H1 (cell line): ENCODE data around the gene AMOTL2. TPM values are rescaled to one million over a fixed set of nuclear protein-coding genes. Genes with fewer than 3 reads are reported as not detected.

ENCODE experiments used
- CTCF ChIA-PET: fragments of 300-600 bp; sonication (Branson Sonifier 250); formaldehyde crosslinking; loops from one replicate; lab custom pipeline; 2021; ENCODE audit not compliant: partially characterized antibody; lab: Charles Lee
- POLR2A ChIA-PET: fragments of 300-600 bp; sonication (Branson Sonifier 250); formaldehyde crosslinking; loops from one replicate; lab custom pipeline; 2021; ENCODE audit warnings: inconsistent platforms; ENCODE audit not compliant: partially characterized antibody; lab: Charles Lee
- DNase-seq, 2 experiments: peaks; one replicate each; pipeline versions ENCODE4 v3.0.0 to v3.0.0-alpha.2; 2010 to 2022; ENCODE audit warnings: low spot score in 2 of 2, low read depth in 1 of 2, mixed read lengths in 1 of 2
- FAIRE-seq: peaks from 2 replicates; lab custom pipeline; 2011; peaks lifted over from hg19 to GRCh38; lab: Jason Lieb, UNC
- H2AFZ ChIP-seq: 2 replicates; pipeline ENCODE4 v1.8.1; 2012; ENCODE audit warnings: low read length, inconsistent platforms
- H2AK5ac ChIP-seq: 2 replicates; pipeline ENCODE4 v1.6.1; 2013; ENCODE audit warnings: low read depth, low read length
- H2BK120ac ChIP-seq: replicated peaks from 2 replicates; pipeline ENCODE3; 2013; ENCODE audit warnings: low read depth, low read length, inconsistent platforms
- H2BK12ac ChIP-seq: 2 replicates; pipeline ENCODE4 v1.6.1; 2013; ENCODE audit warnings: low read depth, low read length
- H2BK15ac ChIP-seq: 2 replicates; pipeline ENCODE4 v1.6.1; 2013; ENCODE audit warnings: low read length
- H2BK20ac ChIP-seq: 2 replicates; pipeline ENCODE4 v1.6.1; 2013; ENCODE audit warnings: low read length
- H2BK5ac ChIP-seq: 2 replicates; pipeline ENCODE4 v1.6.1; 2013; ENCODE audit warnings: low read depth, low read length
- H3K14ac ChIP-seq: 2 replicates; pipeline ENCODE4 v1.6.1; 2013; ENCODE audit warnings: inconsistent platforms; ENCODE audit not compliant: insufficient read length
- H3K18ac ChIP-seq: 2 replicates; pipeline ENCODE4 v1.6.1; 2013; ENCODE audit warnings: low read length; ENCODE audit errors: extremely low read depth
- H3K23ac ChIP-seq: 2 replicates; pipeline ENCODE4 v1.6.1; 2013; ENCODE audit warnings: inconsistent platforms; ENCODE audit not compliant: insufficient read length
- H3K23me2 ChIP-seq: 2 replicates; pipeline ENCODE4 v1.6.1; 2013; ENCODE audit warnings: low read depth, low read length
- H3K27ac ChIP-seq: 2 replicates; pipeline ENCODE4 v1.6.1; 2011; ENCODE audit warnings: low read depth, low read length, inconsistent platforms
- H3K27me3 ChIP-seq, 4 experiments: replicated peaks in 1 of 4; 1 replicate in 1 of 4; 2 replicates in 3 of 4; pipeline versions ENCODE4 v1.6.1 to v1.8.1; 2011 to 2013; ENCODE audit warnings: low read length in 3 of 4, mild to moderate bottlenecking in 3 of 4, inconsistent platforms in 2 of 4, mixed read lengths in 2 of 4, moderate library complexity in 1 of 4; ENCODE audit not compliant: control insufficient read depth in 3 of 4, insufficient read depth in 3 of 4; ENCODE audit errors: extremely low read depth in 1 of 4
- H3K36me3 ChIP-seq, 4 experiments: 2 replicates each; pipeline versions ENCODE4 v1.6.1 to v1.8.1; 2011 to 2013; ENCODE audit warnings: mild to moderate bottlenecking in 4 of 4, low read length in 3 of 4, moderate library complexity in 2 of 4, control low read depth in 1 of 4, inconsistent platforms in 1 of 4; ENCODE audit not compliant: insufficient read depth in 4 of 4, control insufficient read depth in 2 of 4
- H3K4ac ChIP-seq: replicated peaks from 2 replicates; pipeline ENCODE3; 2013; ENCODE audit warnings: low read length, low read depth, mixed read lengths, inconsistent platforms; ENCODE audit not compliant: insufficient read length
- H3K4me1 ChIP-seq, 4 experiments: replicated peaks in 1 of 4; 1 replicate in 1 of 4; 2 replicates in 3 of 4; pipeline versions ENCODE4 v1.6.1 to v1.8.1; 2011 to 2013; ENCODE audit warnings: low read length in 3 of 4, inconsistent platforms in 2 of 4, mixed read lengths in 1 of 4; ENCODE audit not compliant: insufficient read depth in 4 of 4, control insufficient read depth in 3 of 4
- H3K4me2 ChIP-seq, 2 experiments: 2 replicates each; pipeline versions ENCODE4 v1.6.1 to v1.8.1; 2011 to 2013; ENCODE audit warnings: low read depth in 2 of 2, low read length in 2 of 2, control low read depth in 1 of 2, inconsistent platforms in 1 of 2, mild to moderate bottlenecking in 1 of 2; ENCODE audit not compliant: insufficient read depth in 1 of 2
- H3K4me3 ChIP-seq, 4 experiments: fragments of 200-600, 300-600 bp in 1 of 4; sonication (generic), shearing (Covaris generic), sonication (Bioruptor Twin) in 1 of 4; 2 replicates each; pipeline versions ENCODE4 v1.5.1 to v1.8.1; 2011 to 2016; ENCODE audit warnings: low read length in 4 of 4, low read depth in 3 of 4, control low read depth in 2 of 4, inconsistent platforms in 2 of 4, mild to moderate bottlenecking in 2 of 4, mixed read lengths in 1 of 4, moderate library complexity in 1 of 4; ENCODE audit not compliant: insufficient read depth in 2 of 4; ENCODE audit errors: extremely low read depth in 1 of 4
- H3K56ac ChIP-seq: replicated peaks from 2 replicates; pipeline ENCODE3; 2013; ENCODE audit warnings: low read depth, mild to moderate bottlenecking, mixed read lengths, low read length, inconsistent platforms; ENCODE audit not compliant: insufficient read length
- H3K79me1 ChIP-seq: 2 replicates; pipeline ENCODE4 v1.6.1; 2013; ENCODE audit warnings: low read depth, low read length, control low read depth
- H3K79me2 ChIP-seq, 2 experiments: 2 replicates each; pipeline versions ENCODE4 v1.6.1 to v1.8.1; 2012 to 2013; ENCODE audit warnings: low read length in 2 of 2, mild to moderate bottlenecking in 2 of 2, inconsistent platforms in 1 of 2; ENCODE audit not compliant: insufficient read depth in 2 of 2, control insufficient read depth in 1 of 2
- H3K9ac ChIP-seq, 4 experiments: replicated peaks in 1 of 4; 1 replicate in 1 of 4; 2 replicates in 3 of 4; pipeline versions ENCODE4 v1.6.1 to v1.8.1; 2011 to 2013; ENCODE audit warnings: low read depth in 3 of 4, low read length in 3 of 4, control low read depth in 2 of 4, mild to moderate bottlenecking in 2 of 4, moderate library complexity in 2 of 4, inconsistent platforms in 1 of 4; ENCODE audit errors: extremely low read depth in 1 of 4
- H3K9me3 ChIP-seq, 2 experiments: 2 replicates each; pipeline versions ENCODE4 v1.6.1 to v1.8.1; 2012 to 2013; ENCODE audit warnings: mild to moderate bottlenecking in 2 of 2, moderate library complexity in 2 of 2, control low read depth in 1 of 2, inconsistent platforms in 1 of 2, low read depth in 1 of 2, low read length in 1 of 2, mixed read lengths in 1 of 2; ENCODE audit not compliant: insufficient read depth in 2 of 2
- H4K20me1 ChIP-seq, 2 experiments: replicated peaks in 1 of 2; 2 replicates each; pipeline versions ENCODE3 to v1.8.1; 2011 to 2013; ENCODE audit warnings: inconsistent platforms in 2 of 2, low read length in 2 of 2, mild to moderate bottlenecking in 1 of 2; ENCODE audit not compliant: insufficient read depth in 2 of 2, control insufficient read depth in 1 of 2
- H4K5ac ChIP-seq: 2 replicates; pipeline ENCODE4 v1.6.1; 2013; ENCODE audit warnings: low read length, low read depth, mixed read lengths, inconsistent platforms; ENCODE audit not compliant: insufficient read length
- H4K8ac ChIP-seq: 2 replicates; pipeline ENCODE4 v1.8.0; 2013; ENCODE audit warnings: mild to moderate bottlenecking, moderate library complexity, low read length, inconsistent platforms; ENCODE audit not compliant: insufficient read depth; ENCODE audit errors: extremely low read depth
- H4K91ac ChIP-seq: replicated peaks from 2 replicates; pipeline ENCODE3; 2013; ENCODE audit warnings: low read length, mixed read lengths, inconsistent platforms; ENCODE audit not compliant: insufficient read length
- CTCF ChIP-seq, 3 experiments: IDR thresholded peaks; 1 replicate in 2 of 3; 2 replicates in 1 of 3; pipeline versions ENCODE4 v1.5.1 to v1.6.1; 2011; ENCODE audit warnings: low read length in 3 of 3, mild to moderate bottlenecking in 3 of 3, inconsistent platforms in 2 of 3, low read depth in 1 of 3, moderate library complexity in 1 of 3; ENCODE audit not compliant: insufficient read depth in 1 of 3; ENCODE audit errors: control extremely low read depth in 1 of 3
- KDM1A ChIP-seq: fragments of 200-600, 300-600 bp; sonication (generic); IDR thresholded peaks from 2 replicates; pipeline ENCODE4 v1.7.1; 2016; ENCODE audit warnings: mild to moderate bottlenecking, low read length, borderline replicate concordance
- RBBP5 ChIP-seq: IDR thresholded peaks from 2 replicates; pipeline ENCODE4 v1.7.1; 2012; ENCODE audit warnings: low read depth, mild to moderate bottlenecking, inconsistent platforms, low read length, moderate library complexity, borderline replicate concordance
- RFX5 ChIP-seq: IDR thresholded peaks from 2 replicates; pipeline ENCODE4 v1.6.1; 2011; ENCODE audit warnings: low read depth, low read length, improper control_type of control experiment, borderline replicate concordance
- TAF1 ChIP-seq: IDR thresholded peaks from 2 replicates; pipeline ENCODE4 v1.6.1; 2011; ENCODE audit warnings: mild to moderate bottlenecking, low read depth, low read length
- TBP ChIP-seq: IDR thresholded peaks from 2 replicates; pipeline ENCODE4 v1.6.1; 2011; ENCODE audit warnings: low read depth, low read length, improper control_type of control experiment
- ZNF274 ChIP-seq: IDR thresholded peaks from 2 replicates; pipeline ENCODE4 v1.7.0; 2012; ENCODE audit warnings: low read length, borderline replicate concordance; ENCODE audit errors: extremely low read depth
- WGBS, 2 experiments: shearing (Covaris generic) in 1 of 2; methylation state at CpG; one replicate each; pipeline versions ENCODE4 v1.1.6 to v1.1.7; 2013 to 2015; ENCODE audit warnings: low lambda C conversion rate in 2 of 2, mixed read lengths in 2 of 2, inconsistent platforms in 1 of 2, low coverage in 1 of 2, missing lambda C conversion rate in 1 of 2; ENCODE audit not compliant: insufficient replicate concordance in 2 of 2, insufficient coverage in 1 of 2, insufficient read length in 1 of 2; ENCODE audit errors: extremely low coverage in 1 of 2, missing lambda C conversion rate in 1 of 2; 5-methylcytosine and 5-hydroxymethylcytosine counted together
- polyA plus RNA-seq, 7 experiments: library from polyadenylated mRNA; depleted of rRNA in 3 of 7; stranded (reverse) in 5 of 7; unstranded in 2 of 7; fragments of >200 nt in 5 of 7; fragments of 200-250 nt in 2 of 7; gene quantifications; 1 replicate in 5 of 7; 2 replicates in 1 of 7; 4 replicates in 1 of 7; pipeline versions ENCODE4 v1.2.1 to v1.2.3, GENCODE V29; 2011 to 2013; ENCODE audit warnings: missing spikeins in 2 of 7, mixed read lengths in 2 of 7
- total RNA-seq: library from RNA; stranded (reverse); fragmentation: NEBNext Ultra II Directional; extraction: Animal tissue kit (Norgen Biotek cat#: 25700); gene quantifications from 2 replicates; pipeline ENCODE4 v1.2.1, GENCODE V29; 2021

The AMOTL2 gene
- total and polyA plus RNA-seq, 2 of the 8 experiments (the other 6 are each of a cell fraction or from before 2014, with no cell fraction given): 19.0 to 63.7 TPM

- peaks cover 11% of the 10 kb centered on the region for H3K23me2 ChIP-seq
- peaks cover 9 to 20% (median 17%) of the 10 kb centered on the region in 4 experiments for H3K4me1 ChIP-seq
- H2BK5ac ChIP-seq: 0 out of 2 replicates have a peak overlapping the region, but pooled peaks have one; percentile 67
- no peak overlapping the region for H4K5ac ChIP-seq
- DNase-seq (peak; percentile 50 to 83), FAIRE-seq (no peak)
- ChIA-PET POLR2A (interaction anchor here (0.7 to 1.9 kb wide), 26 partner anchors 10 to 109 kb away, joined by 3 to 14 read pairs (median 4); partner anchors contain the start of genes AMOTL2, ANAPC13 and CEP63), CTCF (interaction anchor here (0.6 to 1.9 kb wide), 9 partner anchors 16 to 46 kb away, joined by 3 to 5 read pairs (median 3); partner anchors contain the start of gene AMOTL2)
- H2AFZ ChIP-seq: peak overlapping the region; percentile 24; the same call in 1 of the 2 replicates
- H3K36me3 ChIP-seq: no peaks in the 10 kb centered on the region
- H2BK20ac ChIP-seq: peak overlapping the region; percentile 75; the same call in 1 of the 2 replicates
- no peak overlapping the region for H3K56ac ChIP-seq
- H3K4me3 ChIP-seq: peak overlapping the region; percentile 37 to 63 (median 50)
- peak overlapping the region; percentile 37 for H4K91ac ChIP-seq
- peak overlapping the region; percentile 97 for H2BK12ac ChIP-seq
- no peak overlapping the region for H3K27ac ChIP-seq
- H4K20me1 ChIP-seq: no peaks in the 10 kb centered on the region
- peak overlapping the region; percentile 18 to 52 (median 42); a peak in 6 of 7 replicates for H3K9ac ChIP-seq
- H3K9me3 ChIP-seq: peaks cover 13 to 14% of the 10 kb centered on the region in 2 experiments
- no peaks in the 10 kb centered on the region for H3K79me1 ChIP-seq
- H4K8ac ChIP-seq: peak overlapping the region; percentile 91
- H3K79me2 ChIP-seq: no peaks in the 10 kb centered on the region
- peaks cover 29 to 50% (median 45%) of the 10 kb centered on the region in 4 experiments for H3K27me3 ChIP-seq
- H3K23ac ChIP-seq: no peak overlapping the region
- peak overlapping the region; percentile 42 for H3K4ac ChIP-seq
- H2BK120ac ChIP-seq: no peak overlapping the region
- H3K18ac ChIP-seq: peak overlapping the region; percentile 85
- H2BK15ac ChIP-seq: peak overlapping the region; percentile 53; the same call in 1 of the 2 replicates
- WGBS, 2 experiments: 2% methylated on average over 64 of the region's 64 CpGs; no CpG with 5 or more reads in 1 of the 2 experiments
- peak overlapping the region; percentile 25; the same call in 1 of the 2 replicates for H2AK5ac ChIP-seq
- peak overlapping the region; percentile 82 to 87 for H3K4me2 ChIP-seq
- H3K14ac ChIP-seq: no peak overlapping the region
- TF ChIP-seq RFX5 (no peak), RBBP5 (peak; percentile 69; the same call in 1 of the 2 replicates), CTCF (IDR thresholded peaks at IDR 0.05; ENCODE audit: control extremely low read depth in 1 of 3, insufficient read depth in 1 of 3, low read depth in 1 of 3, low read length in 3 of 3) (no peak), KDM1A (no peak), ZNF274 (no peak), TAF1 (peak; percentile 51), TBP (no peak; the same call in 1 of the 2 replicates)
Observed at GRCh38 chr3:134406331-134407238, 32.3 kb upstream of the AMOTL2 start.
